Fibroblast of lung (primary cell): Measurements from ENCODE around the gene TP53BP2. TPM values are rescaled to one million over a fixed set of nuclear protein-coding genes. Genes with fewer than 3 reads are reported as not detected.
A peak's percentile ranks its signal among the peaks of the same experiment; 100 is the strongest.

Experiments
- DNase-seq, 2 donors: peaks; one replicate each; pipeline versions ENCODE4 v3.0.0 to v3.0.0-alpha.2; 2010; ENCODE audit warnings: low read depth in 2 of 2
- H2AFZ ChIP-seq: 2 replicates; pipeline ENCODE4 v1.5.1; 2012; ENCODE audit warnings: low read length, control low read depth, inconsistent platforms
- H3K27ac ChIP-seq: 2 replicates; pipeline ENCODE4 v1.5.1; 2011; ENCODE audit warnings: low read length, control low read depth; ENCODE audit not compliant: insufficient read depth
- H3K27me3 ChIP-seq: 2 replicates; pipeline ENCODE4 v1.5.1; 2011; ENCODE audit warnings: mild to moderate bottlenecking, low read length; ENCODE audit not compliant: control insufficient read depth, insufficient read depth
- H3K36me3 ChIP-seq: 2 replicates; pipeline ENCODE4 v1.5.1; 2011; ENCODE audit warnings: low read length; ENCODE audit not compliant: control insufficient read depth, insufficient read depth
- H3K4me1 ChIP-seq: 2 replicates; pipeline ENCODE4 v1.5.1; 2011; ENCODE audit warnings: low read length; ENCODE audit not compliant: control insufficient read depth, insufficient read depth; ENCODE audit errors: extremely low read depth
- H3K4me2 ChIP-seq: 2 replicates; pipeline ENCODE4 v1.5.1; 2011; ENCODE audit warnings: low read length, control low read depth; ENCODE audit not compliant: insufficient read depth; ENCODE audit errors: extremely low read depth
- H3K4me3 ChIP-seq, 4 experiments: fragments of 200-600 bp in 1 of 4; sonication (generic) in 1 of 4; replicated peaks in 1 of 4; 2 replicates each; pipeline ENCODE4 v1.5.1; 2011 to 2016; ENCODE audit warnings: low read length in 4 of 4, low read depth in 3 of 4, mild to moderate bottlenecking in 3 of 4, control low read depth in 2 of 4, inconsistent platforms in 1 of 4, mixed read lengths in 1 of 4; ENCODE audit not compliant: insufficient read depth in 1 of 4; ENCODE audit errors: control extremely low read depth in 1 of 4
- H3K79me2 ChIP-seq: 2 replicates; pipeline ENCODE4 v1.5.1; 2012; ENCODE audit warnings: mild to moderate bottlenecking, low read length, inconsistent platforms; ENCODE audit not compliant: control insufficient read depth, insufficient read depth
- H3K9ac ChIP-seq: 2 replicates; pipeline ENCODE4 v1.5.1; 2011; ENCODE audit warnings: mild to moderate bottlenecking, low read length, control low read depth; ENCODE audit not compliant: insufficient read depth
- H3K9me3 ChIP-seq: 2 replicates; pipeline ENCODE4 v1.5.1; 2012; ENCODE audit warnings: low read depth, low read length; ENCODE audit not compliant: control insufficient read depth, insufficient read depth
- H4K20me1 ChIP-seq: 2 replicates; pipeline ENCODE4 v1.5.1; 2011; ENCODE audit warnings: low read length; ENCODE audit not compliant: control insufficient read depth, insufficient read depth; ENCODE audit errors: extremely low read depth
- CTCF ChIP-seq, 2 donors: IDR thresholded peaks in 1 of 2; conservative IDR thresholded peaks in 1 of 2; 1 replicate in 1 of 2; 2 replicates in 1 of 2; pipeline ENCODE4 v1.5.1; 2011 to 2012; ENCODE audit warnings: low read length in 2 of 2, control low read depth in 1 of 2, inconsistent platforms in 1 of 2, low read depth in 1 of 2, mild to moderate bottlenecking in 1 of 2
- EZH2 ChIP-seq: IDR thresholded peaks from 2 replicates; pipeline ENCODE4 v1.5.1; 2012; ENCODE audit warnings: low read length, control low read depth, mild to moderate bottlenecking; ENCODE audit errors: missing control alignments
- polyA plus RNA-seq, 2 donors: library from polyadenylated mRNA; depleted of rRNA in 1 of 2; stranded (reverse) in 1 of 2; unstranded in 1 of 2; fragments of >200 nt; gene quantifications; 2 replicates each; pipeline ENCODE4 v1.2.1, GENCODE V29; 2011 to 2012; ENCODE audit warnings: missing spikeins in 1 of 2
- total RNA-seq: library from RNA; depleted of rRNA; stranded (reverse); fragments of >200 nt; gene quantifications from 2 replicates; pipeline ENCODE4 v1.2.1, GENCODE V29; 2014

TP53BP2 gene
- total and polyA plus RNA-seq, 2 donors (not counting 1 experiment from before 2014, with no cell fraction given) = 28.4 to 30.4 TPM

GRCh38 chr1:223770621-223771315, 75.0 kb downstream of the TP53BP2 start:
- no peak for TF ChIP-seq EZH2
- no peak for TF ChIP-seq CTCF (conservative IDR thresholded peaks at IDR 0.05 in 1 of 2, IDR thresholded peaks at IDR 0.05 in 1 of 2; ENCODE audit: low read depth in 1 of 2, low read length in 2 of 2)
- H3K9ac ChIP-seq = no peak overlapping the region
- no peaks in the 10 kb centered on the region for H3K9me3 ChIP-seq
- peaks cover 36% of the 10 kb centered on the region for H3K4me1 ChIP-seq
- no peak for DNase-seq
- H4K20me1 ChIP-seq = no peaks in the 10 kb centered on the region
- no peak overlapping the region for H3K4me3 ChIP-seq
- H3K4me2 ChIP-seq = no peak overlapping the region
- H3K27ac ChIP-seq = peak overlapping the region; percentile 70
- no peaks in the 10 kb centered on the region for H3K27me3 ChIP-seq
- no peak overlapping the region for H2AFZ ChIP-seq
- peaks cover 15% of the 10 kb centered on the region for H3K36me3 ChIP-seq
- peaks cover 2% of the 10 kb centered on the region for H3K79me2 ChIP-seq

- no peak overlapping the region for H3K9ac ChIP-seq
- H3K27ac ChIP-seq = no peak overlapping the region
- H3K4me2 ChIP-seq = no peak overlapping the region
- H3K4me3 ChIP-seq = no peak overlapping the region
- peaks cover 2% of the 10 kb centered on the region for H3K79me2 ChIP-seq
- no peaks in the 10 kb centered on the region for H4K20me1 ChIP-seq
- H3K36me3 ChIP-seq = peaks cover 24% of the 10 kb centered on the region
- H3K4me1 ChIP-seq = peaks cover 6% of the 10 kb centered on the region
- TF ChIP-seq CTCF (conservative IDR thresholded peaks at IDR 0.05 in 1 of 2, IDR thresholded peaks at IDR 0.05 in 1 of 2; ENCODE audit: low read depth in 1 of 2, low read length in 2 of 2) = no peak
- TF ChIP-seq EZH2 = no peak
- DNase-seq = no peak
- H3K9me3 ChIP-seq = no peaks in the 10 kb centered on the region
- no peak overlapping the region for H2AFZ ChIP-seq
- H3K27me3 ChIP-seq = no peaks in the 10 kb centered on the region
Measured at GRCh38 chr1:223765719-223766340, 79.9 kb downstream of the TP53BP2 start.

DNA sequence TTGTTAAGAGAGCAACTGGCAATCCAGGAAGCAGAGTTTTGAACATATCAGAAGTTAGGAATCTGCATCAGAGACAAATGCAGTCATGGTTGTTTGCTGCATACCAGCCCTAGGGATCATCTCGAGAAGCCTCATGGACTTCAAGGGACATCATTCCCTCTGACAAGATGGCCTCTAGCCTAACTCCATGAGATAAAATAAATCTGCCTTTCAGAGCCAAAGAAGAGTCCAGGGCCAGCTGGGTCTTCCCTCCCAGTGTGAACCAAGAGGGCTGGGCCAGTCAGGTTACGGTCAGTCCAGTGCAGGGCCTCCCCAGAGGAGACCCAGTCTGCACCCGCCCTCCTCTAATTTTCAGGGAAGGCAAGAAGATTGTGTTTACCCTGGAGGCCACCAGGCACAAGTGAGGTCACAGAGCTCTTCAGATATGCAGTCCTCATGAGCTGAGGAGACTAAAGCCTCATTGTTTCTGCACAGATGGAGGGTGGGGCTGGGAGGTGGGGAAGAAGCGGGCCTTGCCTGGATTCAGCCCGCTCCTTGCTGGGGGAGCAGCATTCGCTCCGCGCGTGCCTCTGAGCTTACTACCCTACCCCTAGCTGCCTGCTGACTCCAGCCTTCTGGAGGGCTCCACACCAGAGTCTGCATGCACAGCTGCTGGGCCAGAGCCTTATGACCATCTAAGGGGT, 80.6 kb downstream of the TP53BP2 start:
- Histone ChIP-seq H3K27me3 (no peaks in the 10 kb centered on the region), H3K27ac (no peak overlapping the region), H4K20me1 (no peaks in the 10 kb centered on the region), H3K4me1 (peaks cover 1% of the 10 kb centered on the region), H3K9ac (no peak overlapping the region), H3K4me2 (no peak overlapping the region), H3K9me3 (no peaks in the 10 kb centered on the region), H3K79me2 (peaks cover 2% of the 10 kb centered on the region), H3K4me3 (no peak overlapping the region), H3K36me3 (peaks cover 24% of the 10 kb centered on the region), H2AFZ (no peak overlapping the region)
- peak in 1 of 2 donors; percentile 61 for DNase-seq
- TF ChIP-seq EZH2 (no peak), CTCF (conservative IDR thresholded peaks at IDR 0.05 in 1 of 2, IDR thresholded peaks at IDR 0.05 in 1 of 2; ENCODE audit: low read depth in 1 of 2, low read length in 2 of 2) (no peak)
